Pons (tissue), 1 donor: ENCODE data around the gene CHST1.
A peak's percentile ranks its signal among the peaks of the same experiment; 100 is the strongest.

Experiments used
- DNase-seq: peaks from one replicate; pipeline ENCODE4 v3.0.0-alpha.2; 2016; ENCODE audit warnings: low spot score

The CHST1 gene

GRCh38 chr11:45674481-45675190, 9.2 kb upstream of the CHST1 start:
- no peak for DNase-seq

GRCh38 chr11:45673441-45673840, 8.0 kb upstream of the CHST1 start:
- no peak for DNase-seq

DNA sequence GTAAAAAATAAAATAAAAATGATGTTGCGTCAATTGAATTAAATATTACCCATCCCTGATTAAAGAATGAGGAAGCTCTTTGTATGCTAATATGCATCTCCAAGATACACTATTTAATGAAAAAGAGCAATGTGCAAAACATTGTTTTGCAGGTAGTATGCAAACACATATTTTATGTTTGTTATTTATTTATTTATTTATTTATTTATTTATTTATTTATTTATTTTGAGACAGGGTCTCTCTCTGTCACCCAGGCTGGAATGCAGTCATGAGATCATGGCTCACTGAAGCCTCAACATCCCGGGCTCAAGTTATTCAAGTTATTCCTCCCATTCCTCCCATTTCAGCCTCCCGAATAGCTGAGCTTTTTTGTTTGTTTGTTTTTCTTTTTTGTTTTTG, 7.2 kb upstream of the CHST1 start:
- DNase-seq = no peak

- DNase-seq = peak; percentile 98
Observed at GRCh38 chr11:45671246-45672171, 6.1 kb upstream of the CHST1 start.

DNA sequence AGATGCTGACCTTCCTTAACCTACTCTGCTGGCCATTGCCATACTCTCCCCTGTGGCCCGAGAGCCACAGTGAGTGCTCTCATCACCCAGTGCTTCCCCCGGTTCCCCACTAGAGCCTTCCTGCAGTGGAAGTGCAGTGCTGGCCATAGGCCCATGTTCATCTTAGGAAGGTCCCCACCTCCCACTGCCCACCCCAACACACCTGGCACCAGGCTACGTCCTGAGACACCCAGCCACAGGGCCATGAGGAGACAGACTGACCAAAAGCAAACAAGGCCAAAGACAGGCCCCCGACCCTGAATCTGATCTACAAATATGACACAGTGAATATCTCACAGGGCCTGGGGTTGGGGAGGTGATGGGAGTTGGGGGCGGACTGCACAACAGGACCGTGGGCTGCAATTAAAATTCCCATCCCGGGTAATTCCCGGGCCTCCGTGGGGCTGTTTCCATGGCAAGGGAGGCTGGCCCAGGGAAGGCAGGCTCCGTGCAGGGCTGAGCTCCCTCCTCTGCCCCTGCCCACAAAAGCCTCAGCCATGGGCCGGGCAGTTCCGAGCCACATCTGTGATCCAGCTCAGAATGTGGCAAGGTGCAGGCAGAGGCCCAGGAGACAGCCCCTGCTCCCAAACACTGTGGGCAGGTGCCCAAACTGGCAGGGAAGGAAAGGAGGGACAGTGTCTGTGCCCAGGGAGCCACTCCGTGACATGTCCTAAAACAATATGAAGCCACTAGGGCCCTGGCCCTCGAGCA, 5.1 kb upstream of the CHST1 start:
- no peak for DNase-seq

DNA sequence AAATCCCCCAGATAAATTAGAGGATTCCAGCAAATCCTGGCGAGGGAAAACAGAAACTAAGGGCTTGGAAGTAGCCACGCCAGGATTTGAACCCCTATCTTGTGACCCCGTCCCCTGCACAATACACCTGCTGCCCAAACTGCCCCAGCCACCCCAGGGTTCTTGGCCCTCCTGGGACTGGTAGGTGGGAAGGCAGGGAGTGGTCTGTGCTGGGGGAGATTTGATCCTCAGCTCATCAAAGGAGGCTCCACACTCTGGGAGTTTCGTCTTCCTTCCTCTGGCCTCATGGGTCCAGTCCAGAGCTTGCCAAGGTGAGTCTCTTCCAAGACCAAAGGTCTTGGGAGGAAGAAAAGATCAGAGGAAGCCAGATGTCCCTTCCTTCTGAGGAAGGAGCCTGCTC, 4.5 kb upstream of the CHST1 start:
- DNase-seq = no peak

GRCh38 chr11:45669146-45669545, 3.7 kb upstream of the CHST1 start:
- DNase-seq = no peak

DNA sequence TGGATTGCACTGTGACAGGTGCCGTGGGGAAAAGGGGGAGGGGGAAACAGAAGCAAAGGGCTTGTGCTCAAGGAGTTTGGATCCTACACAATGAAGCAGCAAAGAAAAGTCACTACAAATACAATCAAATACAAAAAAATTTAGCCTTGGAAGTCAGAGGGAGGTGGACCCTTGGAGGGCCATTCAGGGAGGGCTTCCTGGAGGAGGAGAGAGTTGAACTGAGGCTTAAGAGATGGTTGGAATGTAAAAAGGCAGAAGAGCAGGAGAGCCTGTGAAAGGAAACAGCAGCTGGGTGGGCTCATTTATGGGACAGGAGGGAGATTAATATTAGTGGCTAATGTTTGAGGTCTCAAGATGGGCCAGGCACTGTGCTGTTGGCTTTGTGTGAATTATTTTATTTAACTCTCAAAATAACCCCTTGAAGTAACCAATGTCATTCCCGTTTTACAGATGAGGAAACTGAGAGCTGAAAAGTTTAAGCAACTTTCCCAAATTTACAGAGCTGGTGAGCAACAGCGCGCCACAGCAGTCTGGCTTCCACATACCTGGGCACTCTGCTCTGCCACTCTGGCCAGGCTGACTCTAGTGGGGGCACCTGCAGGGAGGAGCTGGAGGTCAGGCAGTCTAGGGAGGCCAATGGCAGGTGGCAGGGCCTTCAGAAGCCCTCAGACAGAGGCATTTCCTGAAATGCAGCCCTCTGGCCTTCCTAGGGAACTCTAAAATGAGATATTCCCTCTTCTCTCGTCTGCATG, 2.7 kb upstream of the CHST1 start:
- no peak for DNase-seq

GRCh38 chr11:45666648-45667642, 1.5 kb upstream of the CHST1 start:
- no peak for DNase-seq

GRCh38 chr11:45665933-45666647, 668 bp upstream of the CHST1 start:
- no peak for DNase-seq

DNA sequence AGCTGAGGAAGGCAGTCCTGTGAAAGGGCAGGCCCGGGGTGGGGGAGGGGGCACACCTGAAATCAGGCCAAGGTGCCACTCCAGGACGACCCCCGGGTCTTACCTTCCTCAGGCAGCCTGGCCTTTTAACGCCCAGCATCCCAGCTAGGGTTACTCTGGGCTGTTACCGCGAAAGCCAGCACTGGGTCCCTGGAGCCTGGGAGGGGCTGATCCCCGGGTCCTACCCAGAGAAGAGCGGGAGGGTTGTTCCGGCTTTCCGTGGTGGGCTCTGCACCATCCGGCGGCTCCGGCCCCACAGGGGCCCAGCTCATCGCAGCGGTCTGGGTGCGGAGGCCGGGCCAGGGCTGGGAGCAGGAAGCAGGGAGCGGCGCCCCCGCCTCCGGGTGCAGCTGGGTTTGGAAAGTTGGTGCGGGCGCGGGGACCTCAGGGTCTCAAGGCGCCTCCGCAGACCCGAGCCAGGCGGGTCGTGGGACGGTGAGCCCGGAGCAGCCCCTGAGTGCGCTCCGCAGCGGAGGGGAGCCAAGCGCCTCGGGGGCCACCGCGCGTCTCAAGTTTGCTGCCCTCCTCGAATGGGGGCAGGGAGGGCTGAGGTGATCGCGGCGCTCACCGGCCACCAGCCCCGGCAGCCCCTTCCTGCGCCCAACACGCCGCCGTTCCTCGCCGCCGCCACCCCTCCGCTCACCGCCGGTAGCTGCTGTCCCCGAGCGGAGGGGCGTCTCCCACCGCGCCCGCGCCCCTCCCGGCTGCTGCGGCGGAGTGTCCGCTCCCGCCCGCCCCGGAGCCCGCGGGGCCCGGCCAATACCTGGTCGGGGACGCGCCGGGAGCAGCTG, 831 bp downstream of the CHST1 start:
- DNase-seq = no peak

GRCh38 chr11:45663486-45664375, 1.7 kb downstream of the CHST1 start:
- DNase-seq = no peak

DNA sequence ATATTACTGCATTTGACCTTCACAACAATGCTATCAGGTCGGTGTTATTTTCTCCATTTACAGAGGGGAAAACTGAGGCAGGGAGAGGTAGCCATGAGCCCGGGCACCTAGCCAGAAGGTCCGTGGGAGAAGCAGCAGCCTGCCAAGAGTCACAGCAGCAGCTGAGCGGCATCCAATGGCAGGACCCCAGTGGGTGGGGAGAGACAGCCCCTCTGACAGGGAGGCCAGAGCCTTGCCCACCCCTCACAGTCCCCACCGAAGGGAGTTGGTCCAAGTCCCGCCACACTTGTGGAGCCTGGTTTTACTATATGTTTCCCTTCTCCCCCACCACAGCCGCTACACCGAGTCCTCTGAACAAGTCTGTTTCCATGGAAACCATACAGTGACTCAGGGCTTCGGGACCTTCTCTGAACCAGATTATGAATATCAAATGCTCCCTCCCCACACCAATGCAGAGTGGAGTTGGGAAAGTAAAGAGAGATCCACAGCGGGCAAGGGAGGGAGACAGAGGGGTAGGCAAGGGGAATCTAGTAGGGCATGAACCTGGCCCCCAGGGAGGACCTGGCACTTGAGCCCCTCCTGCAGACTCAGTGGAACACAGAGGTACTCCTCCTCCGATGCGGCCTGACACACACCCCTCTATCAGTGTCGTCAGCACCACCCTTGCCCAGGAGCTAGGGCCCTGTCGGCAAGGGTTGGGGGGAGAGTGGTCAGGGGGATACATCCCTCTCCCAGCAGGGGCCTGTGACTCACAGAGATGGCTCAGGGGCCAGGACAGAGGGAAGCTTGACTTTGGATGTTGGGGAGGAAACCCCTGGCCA, 2.5 kb downstream of the CHST1 start:
- DNase-seq = no peak

- no peak for DNase-seq
Observed at GRCh38 chr11:45662096-45662664, 3.2 kb downstream of the CHST1 start.

GRCh38 chr11:45661439-45662055, 3.9 kb downstream of the CHST1 start:
- no peak for DNase-seq

DNA sequence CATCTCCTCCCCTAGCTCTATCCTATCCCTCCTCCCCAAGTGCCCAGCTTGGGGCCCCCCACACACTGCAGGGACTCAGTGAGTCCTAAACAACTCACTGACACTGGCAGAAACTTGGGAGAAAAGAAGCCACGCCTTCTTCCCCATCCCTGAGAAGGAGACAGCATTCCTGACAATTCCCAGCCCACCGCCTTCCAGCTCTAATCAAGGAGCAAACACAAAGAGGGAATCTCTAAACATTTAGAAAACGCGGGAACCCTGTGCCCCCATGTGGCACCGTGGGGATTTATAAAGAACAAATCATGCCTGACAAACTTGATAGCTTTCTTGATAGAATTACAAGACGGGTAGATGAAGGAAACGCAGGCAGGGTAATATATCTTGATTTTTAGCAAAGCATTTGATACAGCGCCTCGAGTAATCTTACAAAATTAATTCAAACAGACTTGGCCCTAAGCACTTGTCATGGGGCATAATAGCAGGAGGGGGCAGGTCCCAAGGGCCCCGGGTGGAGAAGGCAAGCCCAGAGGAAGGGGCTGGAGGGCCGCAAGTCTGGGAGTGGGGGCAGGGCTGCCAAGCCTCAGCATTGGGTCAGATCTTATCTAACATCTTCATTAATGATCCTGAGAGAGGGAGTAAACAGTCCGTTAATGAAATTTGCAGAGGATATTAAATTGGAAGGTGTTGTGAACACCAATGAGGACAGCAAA, 4.5 kb downstream of the CHST1 start:
- no peak for DNase-seq
